RKO (cell line): ENCODE measurements around the gene OR2AK2.
"Not testable (repeated sequence)": the region's sequence is repeated elsewhere in the genome, so short reads cannot be mapped to it uniquely, and the experiment has no call there.

ENCODE experiments used
- DNase-seq: peaks from one replicate; pipeline ENCODE4 v3.0.0-alpha.2; 2016; ENCODE audit warnings: low spot score

OR2AK2 gene, protein sequence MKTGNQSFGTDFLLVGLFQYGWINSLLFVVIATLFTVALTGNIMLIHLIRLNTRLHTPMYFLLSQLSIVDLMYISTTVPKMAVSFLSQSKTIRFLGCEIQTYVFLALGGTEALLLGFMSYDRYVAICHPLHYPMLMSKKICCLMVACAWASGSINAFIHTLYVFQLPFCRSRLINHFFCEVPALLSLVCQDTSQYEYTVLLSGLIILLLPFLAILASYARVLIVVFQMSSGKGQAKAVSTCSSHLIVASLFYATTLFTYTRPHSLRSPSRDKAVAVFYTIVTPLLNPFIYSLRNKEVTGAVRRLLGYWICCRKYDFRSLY

GRCh38 chr1:247964933-247965332 lies at the start of gene OR2AK2:
TSS of gene OR2AK2 (plus strand) at chr1:247965233. CDS start at chr1:247965377, 144 bp downstream.
- no peak for DNase-seq

DNA sequence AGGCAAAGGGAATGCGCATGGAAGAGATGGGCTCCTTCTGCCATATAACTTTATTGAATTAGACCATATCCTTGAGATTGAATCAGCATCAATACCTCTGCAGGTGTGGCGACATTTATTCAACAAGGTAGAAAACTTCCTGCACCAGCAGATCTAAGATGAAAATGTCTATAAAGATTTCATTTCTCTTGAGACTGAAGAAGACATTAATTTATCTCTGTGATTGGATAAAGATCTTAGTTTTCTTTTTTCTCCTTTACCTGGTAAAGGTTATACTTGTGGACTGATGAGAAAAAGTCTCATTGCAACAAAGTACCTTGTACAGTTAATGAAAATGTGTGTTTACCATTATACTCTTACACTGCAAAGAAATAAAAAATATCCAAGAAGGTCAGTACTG lies 45.1 kb upstream of the OR2AK2 start, which contains the start of gene OR2T8:
Gene OR2T8 (plus strand): TSS at position 301 of the 400 bp plus-strand sequence. CDS start 766 bp downstream, outside the sequence.
- no peak for DNase-seq

DNA sequence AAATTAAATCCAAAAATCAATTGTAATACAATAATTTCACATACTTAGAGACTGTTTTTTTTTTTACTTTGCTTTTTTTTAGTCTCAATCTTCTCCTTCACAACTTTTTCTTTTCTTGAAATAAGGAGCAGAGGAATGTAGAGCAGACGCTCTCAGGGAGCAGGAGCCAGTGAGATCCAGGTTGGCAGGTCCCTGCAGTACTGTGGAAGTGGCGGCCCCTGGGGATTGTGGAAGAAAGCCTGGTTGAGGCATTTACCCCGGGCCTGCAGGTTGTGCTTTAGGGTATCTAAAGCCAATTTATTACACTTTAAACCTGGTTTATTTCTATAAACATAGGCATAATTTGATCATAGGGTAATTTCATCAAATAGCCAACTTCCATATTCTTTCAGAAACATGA lies 41.1 kb upstream of the OR2AK2 start:
- no peak for DNase-seq

- DNase-seq: no peak
These were observed 40.2 kb upstream of the OR2AK2 start, which contains the start of gene OR2AJ1 for GRCh38 chr1:247924868-247925267. TSS of gene OR2AJ1 (plus strand) at chr1:247924889. CDS start at chr1:247933769, 8,880 bp downstream.

DNA sequence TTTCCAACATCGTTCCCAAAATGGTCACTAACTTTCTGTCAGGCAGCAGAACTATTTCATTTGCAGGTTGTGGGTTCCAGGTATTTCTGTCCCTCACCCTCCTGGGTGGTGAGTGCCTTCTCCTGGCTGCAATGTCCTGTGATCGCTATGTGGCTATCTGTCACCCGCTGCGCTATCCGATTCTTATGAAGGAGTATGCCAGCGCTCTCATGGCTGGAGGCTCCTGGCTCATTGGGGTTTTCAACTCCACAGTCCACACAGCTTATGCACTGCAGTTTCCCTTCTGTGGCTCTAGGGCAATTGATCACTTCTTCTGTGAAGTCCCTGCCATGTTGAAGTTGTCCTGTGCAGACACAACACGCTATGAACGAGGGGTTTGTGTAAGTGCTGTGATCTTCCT lies 31.0 kb upstream of the OR2AK2 start:
- no peak for DNase-seq

GRCh38 chr1:247935781-247936180 lies 29.3 kb upstream of the OR2AK2 start:
- DNase-seq: no peak

DNA sequence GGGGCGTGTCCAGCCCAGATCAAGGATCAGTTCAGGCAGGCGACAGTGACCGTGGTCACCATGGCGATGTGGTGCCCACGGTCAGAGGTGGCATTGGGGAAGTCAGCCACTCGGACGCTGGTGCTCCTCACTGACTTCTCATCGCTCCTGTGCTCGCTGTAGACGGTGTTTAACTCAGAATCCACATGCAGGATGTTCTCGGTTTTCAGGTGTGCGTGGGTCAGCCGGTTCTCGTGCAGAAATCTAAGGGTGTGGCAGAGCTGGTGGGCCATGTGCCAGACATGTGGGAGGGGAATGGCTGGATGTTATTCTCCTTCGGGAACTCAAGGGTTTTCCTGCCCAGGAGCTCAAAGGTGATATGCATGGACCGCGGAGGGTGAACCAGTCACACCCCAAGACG lies 28.6 kb upstream of the OR2AK2 start:
- no peak for DNase-seq

- DNase-seq: not testable (repeated sequence)
These were observed 27.9 kb upstream of the OR2AK2 start for GRCh38 chr1:247936965-247937734.

DNA sequence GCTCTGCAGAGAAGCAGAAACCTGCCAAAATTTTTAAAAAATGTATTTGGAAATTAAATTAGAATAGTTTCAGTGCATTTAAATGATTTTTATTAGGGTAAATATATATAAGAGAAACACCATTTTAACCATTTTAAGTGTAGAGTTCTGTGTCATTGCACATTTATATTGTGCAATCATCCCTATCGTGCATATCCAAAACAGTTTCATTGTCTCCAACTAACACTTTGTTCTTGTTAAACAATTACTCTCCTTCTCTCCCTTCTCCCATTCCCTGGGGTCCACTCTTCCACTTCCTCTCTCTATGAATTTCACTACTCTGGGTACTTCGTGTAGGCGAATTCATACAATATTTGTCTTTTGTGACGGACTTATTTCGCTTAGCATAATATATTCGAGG lies 22.4 kb upstream of the OR2AK2 start:
- no peak for DNase-seq

DNA sequence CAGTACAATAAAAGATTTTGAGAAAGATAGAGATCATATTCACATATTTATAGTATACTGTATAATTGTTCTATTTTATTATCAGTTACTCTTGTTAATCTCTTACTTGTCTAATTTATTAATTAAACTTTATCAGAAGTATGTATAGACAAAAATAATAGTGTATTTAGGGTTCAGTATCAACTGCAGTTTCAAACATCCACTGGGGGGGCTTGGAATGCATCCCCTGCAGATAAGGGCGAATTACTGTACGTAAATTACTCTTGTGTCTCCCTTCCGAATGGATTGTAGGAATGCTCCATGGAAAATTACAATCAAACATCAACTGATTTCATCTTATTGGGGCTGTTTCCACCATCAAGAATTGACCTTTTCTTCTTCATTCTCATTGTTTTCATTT lies 16.5 kb upstream of the OR2AK2 start, which contains the start of gene OR2L8:
Gene OR2L8 (plus strand): TSS at position 301 of the 400 bp plus-strand sequence. CDS start 0 bp downstream, at position 301.
- no peak for DNase-seq

DNA sequence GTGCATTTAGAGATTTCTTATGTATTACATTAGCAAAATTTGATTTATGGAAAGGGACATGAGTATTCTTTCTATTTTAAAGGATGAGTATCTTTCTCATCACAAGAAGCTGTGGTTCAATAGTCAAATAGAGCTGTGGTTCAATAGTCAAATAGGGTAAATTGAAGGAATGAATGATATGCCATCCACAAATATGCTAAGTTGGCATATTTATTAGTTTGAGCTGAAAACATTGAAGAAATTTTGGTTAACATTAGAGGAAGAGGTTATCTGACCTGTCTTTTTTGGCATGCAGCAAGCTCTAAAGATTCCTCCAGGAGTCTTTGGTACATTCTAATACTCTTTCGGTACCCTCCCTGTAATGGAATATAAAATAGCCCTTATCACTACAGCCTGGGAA lies 11.6 kb upstream of the OR2AK2 start:
- no peak for DNase-seq

DNA sequence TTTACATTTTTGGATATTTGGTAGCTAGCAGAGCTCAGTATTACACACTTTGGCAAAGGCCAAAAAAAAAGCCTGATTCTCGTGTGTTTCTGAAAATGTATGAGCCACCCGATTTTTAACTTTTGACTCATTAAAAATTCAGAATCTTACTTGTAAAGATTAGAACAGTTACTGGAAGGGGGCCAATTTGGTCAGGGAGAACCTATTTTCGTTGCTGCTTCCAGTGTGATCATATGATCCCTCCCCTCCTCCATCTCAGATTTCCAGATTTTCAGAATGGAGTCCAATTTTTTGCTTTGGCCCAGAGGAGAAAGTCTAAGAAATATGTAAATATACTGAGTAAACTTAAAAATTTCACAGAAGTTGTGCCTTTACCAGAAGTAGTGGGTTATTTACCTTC lies 3.2 kb upstream of the OR2AK2 start:
- DNase-seq: no peak

GRCh38 chr1:247962911-247963588 lies 2.0 kb upstream of the OR2AK2 start:
- DNase-seq: no peak

DNA sequence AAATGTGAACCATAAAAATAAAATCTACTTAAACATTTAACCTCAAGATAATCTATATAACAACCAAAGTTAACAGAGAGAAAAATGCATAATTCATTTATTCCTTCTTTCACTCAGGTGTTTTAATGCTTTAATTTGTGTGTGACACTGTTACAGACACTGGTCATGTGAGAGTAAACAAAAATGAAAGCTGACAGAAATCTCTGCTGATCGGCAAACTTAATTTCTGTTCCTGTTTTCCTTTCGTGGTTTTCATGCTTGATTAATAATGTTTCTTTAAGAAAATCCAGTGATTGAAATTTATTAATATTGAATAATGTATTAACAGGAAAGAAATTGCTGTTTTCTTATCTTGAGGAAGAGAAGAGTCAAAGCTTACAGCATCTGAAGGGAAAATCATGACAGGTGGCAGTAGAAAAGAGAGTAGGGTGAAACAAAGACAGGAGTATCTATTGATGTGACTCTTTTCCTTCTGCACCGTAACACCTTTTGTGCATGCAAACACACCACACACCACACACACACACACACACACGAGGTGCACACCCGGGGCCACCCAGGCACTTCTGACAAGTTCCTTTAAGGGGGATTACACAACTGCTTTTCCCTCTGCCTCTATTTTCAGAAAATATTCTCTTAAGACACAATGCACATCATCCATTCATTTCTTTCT lies 1.6 kb downstream of the OR2AK2 start:
- no peak for DNase-seq

GRCh38 chr1:247992986-247993385 lies 28.0 kb downstream of the OR2AK2 start:
- no peak for DNase-seq

DNA sequence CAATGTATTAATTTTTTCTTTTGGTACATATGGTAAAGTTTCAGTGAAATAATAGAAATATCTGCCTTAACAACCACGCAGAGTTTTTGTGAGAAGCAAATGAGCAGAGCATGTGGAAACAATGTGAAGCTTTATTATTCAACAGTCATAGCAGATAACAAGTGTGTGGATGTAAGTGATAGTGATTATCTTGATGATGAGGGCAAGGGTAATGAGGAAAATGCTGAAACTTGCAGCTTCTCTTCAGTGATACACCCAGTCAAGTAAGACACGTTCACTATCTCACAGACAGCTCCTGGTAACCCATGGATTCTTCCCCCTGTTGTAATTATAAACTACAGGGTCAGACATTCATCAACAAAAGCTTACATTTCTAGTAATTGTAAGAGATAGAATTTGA lies 33.8 kb downstream of the OR2AK2 start:
- no peak for DNase-seq

- DNase-seq: no peak
These were observed 35.1 kb downstream of the OR2AK2 start for GRCh38 chr1:248000169-248000568.

GRCh38 chr1:248007778-248008177 lies 42.7 kb downstream of the OR2AK2 start:
- DNase-seq: no peak

DNA sequence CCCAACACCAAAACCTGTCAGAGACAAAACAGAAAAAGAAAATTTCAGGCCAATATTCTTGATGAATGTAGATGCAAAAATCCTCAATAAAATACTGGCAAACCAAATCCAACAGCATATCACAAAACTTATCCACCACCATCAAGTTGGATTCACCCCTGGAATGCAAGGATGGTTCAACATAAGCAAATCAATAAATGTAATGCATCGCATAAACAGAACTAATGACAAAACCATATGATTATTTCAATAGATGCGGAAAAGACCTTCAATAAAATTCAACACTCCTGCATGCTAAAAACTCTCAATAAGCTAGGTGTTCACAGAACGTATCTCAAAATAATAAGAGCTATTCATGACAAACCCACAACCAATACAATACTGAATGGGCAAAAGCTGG lies 44.6 kb downstream of the OR2AK2 start:
- no peak for DNase-seq

- DNase-seq: no peak
These were observed 48.2 kb downstream of the OR2AK2 start, which contains the start of gene OR2L5 for GRCh38 chr1:248013229-248013710. TSS of gene OR2L5 (plus strand) at chr1:248013660. CDS start at chr1:248021948, 8,288 bp downstream.

DNA sequence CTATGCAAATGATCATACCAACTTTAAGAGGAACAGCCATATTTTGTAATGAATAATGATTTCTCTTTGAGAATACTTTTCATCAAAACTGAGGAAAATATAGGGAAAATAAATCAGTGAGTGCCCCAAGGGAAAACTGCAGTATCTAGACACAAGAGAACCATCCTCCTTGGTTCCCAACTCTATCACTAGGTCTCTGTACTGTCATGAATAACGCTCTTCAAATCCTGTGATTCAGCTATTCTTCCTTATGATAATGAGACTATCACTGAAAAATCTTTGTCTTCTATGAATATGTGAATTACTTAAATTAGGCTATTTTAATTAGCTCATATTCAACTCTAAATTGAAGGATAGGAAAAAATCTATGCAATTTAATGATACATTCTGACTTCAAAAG lies 50.8 kb downstream of the OR2AK2 start:
- no peak for DNase-seq
